Activated naive CD4-positive, alpha-beta T cell treated with anti-CD3 and anti-CD28 coated beads, Interleukin-2, amount 50 U/mL, for 16 hours (primary cell): Measurements from ENCODE around the gene SERPINB4.
"Not testable (repeated sequence)": the region's sequence is repeated elsewhere in the genome, so short reads cannot be mapped to it uniquely, and the experiment has no call there.

Experiments
- DNase-seq: peaks from one replicate; pipeline ENCODE4 v3.0.0-alpha.2; 2020

SERPINB4 gene

DNA sequence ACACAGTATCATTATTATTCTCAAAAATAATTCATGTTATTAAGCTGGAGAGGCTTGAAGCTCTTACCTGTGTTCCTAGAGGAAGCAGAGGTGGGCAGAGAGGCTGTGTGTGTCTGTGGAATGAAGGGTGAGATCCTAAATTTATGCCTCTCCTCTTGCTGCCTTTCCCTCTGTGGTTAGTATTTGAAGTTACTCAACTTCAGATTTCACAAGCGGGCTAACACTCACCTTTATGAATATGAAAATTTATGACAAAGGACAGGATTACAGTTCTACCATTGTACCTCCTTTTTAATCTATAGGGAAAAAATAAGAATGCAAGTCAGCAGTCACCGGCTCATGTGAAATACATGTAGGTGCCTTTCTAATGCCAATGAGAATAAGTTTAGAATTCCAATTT is at the start of gene SERPINB4:
Gene SERPINB4 (minus strand): TSS at position 115 of the 400 bp plus-strand sequence. CDS start 679 bp downstream, outside the sequence.
- DNase-seq = not testable (repeated sequence)

DNA sequence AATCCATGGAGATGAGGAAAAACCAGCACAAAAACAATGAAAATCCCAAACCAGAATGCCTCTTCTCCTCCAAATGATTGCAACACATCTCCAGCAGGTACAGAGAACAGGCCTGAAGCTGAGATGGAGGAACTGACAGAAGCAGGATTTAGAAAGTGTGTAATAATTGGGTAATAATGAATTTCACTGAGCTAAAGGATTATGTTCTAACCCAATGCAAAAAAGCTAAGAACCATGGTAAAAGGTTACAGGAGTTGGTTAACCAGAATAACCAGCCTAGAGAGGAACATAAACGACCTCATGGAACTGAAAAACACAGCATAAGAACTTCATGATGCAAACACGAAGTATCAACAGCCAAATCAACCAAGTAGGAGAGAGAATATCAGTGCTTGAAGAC is 45.0 kb upstream of the SERPINB4 start:
- no peak for DNase-seq

DNA sequence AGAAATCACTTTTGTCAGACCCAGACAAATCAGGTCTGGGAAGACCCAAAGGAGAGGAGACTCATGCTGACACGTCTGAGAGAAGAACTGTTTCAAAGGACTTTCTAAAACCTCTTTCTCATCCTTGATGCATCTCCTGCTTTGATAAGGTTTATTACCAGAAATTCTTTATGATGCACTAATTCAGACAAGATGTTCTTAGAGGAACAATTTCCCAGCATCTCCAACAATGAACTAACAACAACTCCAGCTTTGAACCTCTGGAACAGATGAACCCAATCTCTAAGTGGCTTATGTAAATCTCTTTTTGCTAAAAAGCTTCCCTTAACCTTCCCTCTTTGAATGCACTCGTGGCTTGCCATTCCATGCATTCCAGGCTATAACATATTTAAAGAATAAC is 42.8 kb upstream of the SERPINB4 start:
- DNase-seq = no peak

DNA sequence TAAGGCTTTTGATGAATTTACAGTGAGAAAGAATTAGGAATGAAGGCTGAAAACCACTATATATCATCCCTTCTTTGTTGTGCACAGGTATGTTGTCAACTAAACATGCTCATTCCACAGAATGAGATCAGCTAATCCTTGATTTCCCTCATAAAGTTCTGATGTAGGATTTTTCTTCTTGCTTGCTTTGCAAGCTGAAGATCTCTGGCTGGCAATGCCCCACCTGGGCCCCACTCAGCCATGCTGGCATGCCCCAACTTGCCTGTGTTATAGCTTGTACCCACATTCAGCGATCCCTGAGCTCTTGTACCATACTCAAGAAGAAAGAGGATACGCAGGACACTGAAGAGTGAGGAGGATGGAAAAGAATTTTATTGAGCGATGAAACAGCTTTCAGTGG is 40.7 kb upstream of the SERPINB4 start:
- no peak for DNase-seq

DNA sequence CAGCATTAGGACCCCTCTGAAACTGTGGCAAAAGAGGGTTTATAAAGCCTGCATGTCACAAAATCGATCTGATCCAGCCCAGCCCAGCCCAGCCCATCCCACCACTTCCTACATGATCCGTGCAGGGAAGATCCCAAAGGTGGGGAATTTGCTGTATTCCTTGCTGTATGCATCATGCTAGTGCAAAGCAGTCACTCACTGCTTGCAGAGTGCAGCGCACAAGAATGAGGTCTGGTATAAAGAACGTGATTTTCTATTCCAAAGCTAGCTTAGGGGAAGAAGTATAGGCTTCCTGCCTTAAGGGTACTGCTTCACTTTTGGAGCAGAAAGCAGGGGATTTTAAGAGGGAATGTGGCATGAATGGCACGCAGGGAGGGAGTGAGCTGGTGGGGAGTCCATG is 39.8 kb upstream of the SERPINB4 start:
- no peak for DNase-seq

DNA sequence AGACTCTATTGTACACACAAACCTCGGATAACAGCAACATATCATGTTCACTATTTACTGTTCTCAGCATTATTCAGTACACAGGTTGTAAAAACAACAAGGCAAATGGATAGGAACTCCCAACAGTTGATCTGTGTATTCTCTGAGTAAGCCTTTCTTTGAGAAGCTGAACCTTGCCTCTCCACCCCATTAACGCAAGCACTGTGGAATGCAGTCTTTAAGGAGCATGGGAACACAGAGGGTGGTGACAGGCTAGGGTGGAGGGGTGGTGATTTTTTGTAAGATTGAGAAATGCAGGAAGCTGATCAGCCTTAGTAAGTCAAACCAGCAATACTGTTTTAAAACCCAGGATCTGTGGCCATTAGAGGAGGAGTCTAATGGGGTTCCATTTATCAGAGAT is 39.1 kb upstream of the SERPINB4 start:
- DNase-seq = no peak

DNA sequence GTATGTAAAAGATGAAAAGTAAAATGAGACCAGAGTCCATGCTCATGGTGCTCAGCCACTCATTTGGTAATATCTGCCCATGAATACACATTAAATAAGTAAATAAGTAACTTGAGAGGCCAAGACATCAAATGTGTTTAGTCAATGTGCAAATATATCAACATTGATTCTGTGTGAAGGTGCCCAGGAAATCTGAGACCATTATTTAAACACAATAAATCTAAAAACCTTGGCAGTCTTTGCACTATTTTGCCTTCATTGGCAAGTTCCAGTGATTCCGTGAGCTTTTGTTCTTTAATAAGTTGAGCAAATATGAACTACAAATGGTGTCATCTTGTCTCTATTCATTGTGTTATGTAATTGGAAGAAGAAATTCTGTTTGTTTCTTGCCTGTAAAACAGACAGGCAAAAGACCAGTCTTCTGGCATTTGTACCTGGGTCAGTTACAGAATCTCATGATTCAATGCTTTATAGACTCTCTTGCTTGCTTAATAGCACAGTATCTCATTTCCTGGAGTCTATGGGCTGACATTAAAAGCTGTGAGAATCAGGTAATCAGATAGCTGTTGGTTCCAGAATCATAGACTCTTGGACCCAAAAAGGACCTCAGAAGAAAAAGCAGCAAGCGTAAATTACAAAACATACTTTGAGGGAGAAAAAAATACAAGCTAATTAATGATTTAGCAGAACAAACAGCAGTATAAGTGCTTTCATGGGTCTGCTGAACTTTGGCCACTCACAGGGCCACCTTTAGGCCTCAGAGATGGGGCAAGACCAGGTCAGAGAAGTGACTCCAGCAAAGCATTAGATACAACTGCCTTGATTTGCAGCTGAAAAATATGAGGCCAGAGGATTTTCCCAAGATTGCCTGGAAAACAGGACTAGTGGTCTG is 37.6 kb upstream of the SERPINB4 start:
- DNase-seq = no peak

DNA sequence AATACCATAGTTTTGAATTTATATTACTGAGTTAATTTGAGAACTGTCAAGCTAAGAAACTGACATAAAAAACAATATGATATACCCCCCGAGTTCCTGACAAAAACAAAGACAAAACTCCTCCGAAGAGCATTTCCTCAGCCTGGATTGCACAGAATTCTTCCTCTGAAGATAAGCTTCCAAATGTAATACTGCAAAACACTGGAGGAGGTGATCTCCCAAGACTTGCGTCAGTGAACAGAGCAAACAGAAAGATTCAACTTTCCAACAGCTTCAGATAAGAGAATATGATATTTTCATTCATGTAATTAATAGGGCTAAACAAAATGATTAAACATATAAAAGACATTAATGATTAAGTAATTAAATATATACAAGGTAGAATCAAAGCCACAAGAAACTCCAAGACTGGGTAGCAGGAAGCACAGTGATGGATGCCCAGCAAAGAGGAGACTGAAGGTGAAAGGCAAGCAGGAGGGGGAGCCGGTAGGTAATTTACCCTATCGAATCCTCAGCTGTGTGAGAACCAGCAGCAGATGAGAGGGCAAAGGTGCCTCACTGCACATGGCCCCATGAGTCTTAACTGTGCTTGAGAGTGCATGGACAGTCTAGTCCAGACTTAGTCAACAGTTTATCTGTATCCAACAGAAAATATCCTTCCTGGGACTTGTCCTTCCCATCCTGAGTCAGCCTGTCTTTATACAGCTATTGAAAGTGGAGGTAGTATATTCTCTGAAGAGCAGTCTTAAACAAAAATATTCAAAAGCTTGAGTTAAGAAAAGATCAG is 36.0 kb upstream of the SERPINB4 start:
- DNase-seq = no peak

DNA sequence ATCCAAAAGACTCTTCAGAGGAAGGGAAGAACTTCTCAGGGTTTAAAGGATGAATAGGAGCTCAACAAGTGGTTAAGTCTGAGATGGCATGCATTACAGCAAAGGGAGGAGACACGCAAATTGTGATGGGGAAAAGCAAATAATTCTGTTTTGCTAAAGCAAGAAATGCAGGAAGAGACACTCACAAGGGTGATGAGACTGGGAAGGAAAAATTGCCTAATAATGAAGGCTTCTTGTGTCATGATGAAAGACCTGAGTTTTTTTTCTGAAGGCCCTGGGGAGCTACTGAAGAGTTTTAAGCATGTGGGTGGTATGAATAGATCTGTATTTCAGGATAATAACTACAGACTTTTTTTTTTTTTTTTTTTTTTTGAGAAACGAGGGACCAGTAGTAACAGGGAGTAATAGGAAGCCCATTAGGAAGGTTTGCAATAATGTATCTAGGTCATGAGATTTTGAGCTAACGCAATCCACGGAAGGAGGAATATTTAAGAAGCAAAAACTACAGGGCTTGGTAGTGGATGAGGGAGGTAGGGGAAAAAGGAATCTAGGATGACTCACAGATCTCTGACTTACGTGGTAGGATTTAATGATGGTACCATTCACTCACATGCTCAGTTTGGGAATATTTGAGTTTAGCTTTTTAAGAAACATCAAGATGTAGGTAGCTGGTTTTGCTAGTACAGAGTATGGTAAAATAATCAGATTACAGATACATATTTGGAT is 33.6 kb upstream of the SERPINB4 start:
- DNase-seq = no peak

DNA sequence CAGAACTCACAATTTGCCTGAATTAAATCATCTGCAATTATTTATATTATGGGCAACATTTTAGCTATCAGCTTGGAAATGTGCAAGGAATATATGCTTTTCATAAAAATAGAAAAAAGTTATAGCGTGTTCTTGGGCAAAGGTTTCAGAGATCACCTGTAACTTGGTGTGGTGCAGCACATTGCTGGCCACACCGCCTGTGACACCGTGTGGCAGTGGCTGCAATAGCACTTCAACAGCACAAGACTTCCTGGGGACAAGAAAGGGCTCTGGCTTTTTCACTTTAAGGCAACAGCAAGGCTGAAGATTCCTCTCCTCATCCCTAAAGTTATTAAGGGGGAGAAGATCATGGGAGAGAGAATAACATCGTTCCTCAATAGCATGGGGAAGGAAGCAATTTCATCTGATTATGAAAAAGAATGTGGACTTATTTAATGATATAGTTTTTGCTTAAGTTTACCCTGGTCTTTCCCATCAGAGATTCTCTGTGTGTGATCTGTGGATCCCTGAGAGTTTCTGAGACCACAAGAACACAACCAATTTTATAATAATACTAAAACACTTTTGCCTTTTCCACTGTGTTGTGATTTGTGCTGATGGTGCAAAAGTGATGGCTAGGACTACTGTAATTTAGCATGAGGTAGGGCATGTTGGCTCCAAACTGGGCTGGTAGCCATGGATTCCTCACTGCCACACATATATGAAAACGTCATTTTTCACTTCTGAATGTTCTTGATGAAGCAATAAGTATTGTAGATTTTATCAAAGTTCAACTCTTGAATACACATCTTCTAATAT is 32.7 kb upstream of the SERPINB4 start:
- DNase-seq = no peak

DNA sequence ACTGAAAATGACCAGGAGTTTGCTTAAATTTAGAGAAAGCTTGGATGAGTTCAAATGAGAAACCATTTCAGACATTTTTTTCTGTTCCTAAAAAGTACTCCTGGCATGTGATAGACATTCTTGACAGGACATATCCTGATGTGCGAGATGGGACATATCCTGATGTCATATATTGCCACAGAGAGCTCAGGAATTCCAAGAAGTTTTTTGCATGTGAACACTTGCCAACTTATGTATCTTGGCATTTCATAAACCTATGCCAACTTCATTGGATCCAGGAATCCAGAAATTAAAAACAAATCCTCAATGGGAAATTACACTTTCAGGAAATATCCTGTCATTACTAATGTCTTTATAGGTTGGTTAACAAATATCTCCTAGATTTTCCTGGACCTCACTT is 20.5 kb upstream of the SERPINB4 start:
- DNase-seq = no peak

DNA sequence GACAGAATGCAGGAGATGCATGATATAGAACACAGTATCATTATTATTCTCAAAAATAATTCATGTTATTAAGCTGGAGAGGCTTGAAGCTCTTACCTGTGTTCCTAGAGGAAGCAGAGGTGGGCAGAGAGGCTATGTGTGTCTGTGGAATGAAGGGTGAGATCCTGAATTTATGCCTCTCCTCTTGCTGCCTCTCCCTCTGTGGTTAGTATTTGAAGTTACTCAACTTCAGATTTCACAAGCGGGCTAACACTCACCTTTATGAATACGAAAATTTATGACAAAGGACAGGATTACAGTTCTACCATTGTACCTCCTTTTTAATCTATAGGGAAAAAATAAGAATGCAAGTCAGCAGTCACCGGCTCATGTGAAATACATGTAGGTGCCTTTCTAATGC is 17.7 kb upstream of the SERPINB4 start, which contains the start of gene SERPINB3:
Gene SERPINB3 (minus strand): TSS at position 144 of the 400 bp plus-strand sequence. CDS start 677 bp downstream, outside the sequence.
- not testable (repeated sequence) for DNase-seq

DNA sequence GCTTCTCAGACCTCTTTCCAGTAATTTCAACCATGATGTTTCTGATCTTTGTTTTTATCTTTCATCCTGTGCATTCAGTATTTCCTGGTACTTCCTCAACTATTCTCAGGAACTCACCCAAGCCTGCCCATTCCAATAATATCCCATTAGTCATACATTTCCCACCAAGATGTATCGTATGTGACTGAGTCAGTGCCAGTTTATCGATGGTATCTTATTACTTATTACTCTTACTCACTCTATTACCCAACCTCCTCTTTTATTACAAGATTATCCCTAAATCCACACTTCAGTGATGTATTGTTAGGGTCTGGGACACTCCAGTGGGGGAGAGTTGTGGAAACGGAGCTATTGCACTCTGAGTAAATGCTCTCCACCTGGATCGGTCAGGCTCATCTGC is 14.9 kb upstream of the SERPINB4 start:
- not testable (repeated sequence) for DNase-seq

DNA sequence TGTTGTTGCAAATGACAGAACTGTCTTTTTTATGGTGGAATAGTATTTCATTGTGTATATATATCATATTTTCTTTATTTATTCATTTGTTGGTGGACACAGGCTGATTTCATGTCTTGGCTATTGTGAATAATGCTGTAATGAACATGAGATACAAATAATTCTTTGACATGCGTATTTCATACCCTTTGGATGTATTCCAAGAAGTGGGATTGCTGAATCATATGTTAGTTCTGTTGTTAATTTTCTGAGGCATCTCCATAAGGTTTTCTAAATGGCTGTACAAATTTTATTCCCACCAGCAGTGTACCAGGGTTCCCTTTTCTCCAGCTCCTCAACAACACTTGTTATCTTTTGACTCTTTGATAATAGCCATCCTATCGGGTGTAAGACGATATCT is 6.2 kb upstream of the SERPINB4 start:
- DNase-seq = not testable (repeated sequence)

DNA sequence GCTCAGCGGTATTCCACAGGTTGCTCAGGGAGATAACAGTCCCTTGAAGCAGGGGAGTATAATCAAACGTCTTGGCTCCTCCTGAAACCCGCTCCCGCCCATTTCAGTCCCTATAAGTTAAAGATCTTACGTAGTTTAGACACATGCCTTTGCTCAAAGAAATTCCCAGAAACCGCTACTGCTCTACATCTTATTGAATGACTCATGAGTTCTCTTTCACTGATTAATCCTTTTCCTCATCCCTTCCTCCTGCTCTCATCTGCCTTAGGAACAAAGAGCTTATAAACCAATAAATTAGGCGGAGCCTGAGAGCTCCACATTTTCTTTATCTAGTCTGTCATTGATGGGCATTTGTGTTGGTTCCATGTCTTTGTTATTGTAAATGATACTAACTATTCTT is 4.2 kb upstream of the SERPINB4 start:
- no peak for DNase-seq

DNA sequence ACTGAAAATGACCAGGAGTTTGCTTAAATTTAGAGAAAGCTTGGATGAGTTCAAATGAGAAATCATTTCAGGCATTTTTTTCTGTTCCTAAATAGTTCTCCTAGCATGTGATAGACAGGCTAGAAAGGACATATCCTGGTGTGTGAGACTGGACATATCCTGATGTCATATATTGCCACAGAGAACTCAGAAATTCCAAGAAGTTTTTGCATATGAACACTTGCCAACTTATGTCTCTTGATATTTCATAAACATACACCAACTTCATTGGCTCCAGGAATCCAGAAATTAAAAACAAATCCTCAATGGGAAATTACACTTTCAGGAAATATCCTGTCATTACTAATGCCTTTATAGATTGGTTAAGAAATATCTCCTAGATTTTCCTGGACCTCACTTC is 2.9 kb upstream of the SERPINB4 start:
- DNase-seq = no peak

DNA sequence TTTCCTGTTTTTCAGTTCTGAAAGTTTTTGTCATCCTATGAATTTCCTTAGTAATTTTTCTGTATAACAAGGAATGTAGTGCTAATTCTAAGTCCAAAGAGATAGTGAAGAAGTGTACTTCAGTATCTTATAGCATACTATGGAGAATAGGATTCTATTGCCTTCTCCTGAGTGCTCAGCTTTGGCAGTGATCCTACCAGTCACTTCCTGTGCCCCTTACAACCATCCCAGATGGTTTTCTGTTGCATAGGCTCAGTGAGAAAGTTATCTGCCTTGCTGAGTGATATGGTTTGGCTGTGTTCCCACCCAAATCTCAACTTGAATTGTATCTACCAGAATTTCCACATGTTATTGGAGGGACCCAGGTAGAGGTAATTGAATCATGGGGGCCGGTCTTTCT is 638 bp upstream of the SERPINB4 start:
- DNase-seq = not testable (repeated sequence)

DNA sequence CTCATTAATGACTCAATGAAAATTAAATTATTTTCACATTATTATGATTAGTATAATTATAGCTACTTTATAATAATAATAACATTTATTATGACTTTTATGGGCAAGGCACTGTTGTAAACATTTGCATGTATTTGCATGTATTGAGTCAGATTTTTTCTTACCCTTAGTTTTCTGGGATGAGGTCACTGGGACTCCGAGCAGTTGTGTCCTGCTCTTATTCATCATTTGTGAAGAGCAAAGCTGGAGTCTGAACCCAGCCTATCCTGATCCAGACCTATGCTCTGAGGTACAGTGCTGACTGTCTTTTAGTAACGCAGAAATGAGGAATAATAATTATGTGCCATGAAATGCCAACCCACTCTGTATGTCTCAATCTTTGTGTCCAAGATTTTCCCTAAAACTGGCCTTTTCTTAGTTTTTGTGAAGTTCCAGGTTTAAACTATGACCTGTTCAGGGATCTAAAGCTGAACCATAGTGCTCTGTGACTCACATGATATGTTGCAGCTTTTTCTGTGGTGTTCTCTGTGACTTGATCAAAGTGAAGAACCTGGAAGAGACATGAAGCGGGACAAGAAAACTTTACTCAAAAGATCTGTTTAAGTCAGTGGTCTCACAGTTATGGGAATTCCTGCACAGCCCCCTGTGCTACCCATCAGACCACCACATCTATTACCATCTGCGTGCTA is 1.2 kb downstream of the SERPINB4 start:
- DNase-seq = not testable (repeated sequence)

DNA sequence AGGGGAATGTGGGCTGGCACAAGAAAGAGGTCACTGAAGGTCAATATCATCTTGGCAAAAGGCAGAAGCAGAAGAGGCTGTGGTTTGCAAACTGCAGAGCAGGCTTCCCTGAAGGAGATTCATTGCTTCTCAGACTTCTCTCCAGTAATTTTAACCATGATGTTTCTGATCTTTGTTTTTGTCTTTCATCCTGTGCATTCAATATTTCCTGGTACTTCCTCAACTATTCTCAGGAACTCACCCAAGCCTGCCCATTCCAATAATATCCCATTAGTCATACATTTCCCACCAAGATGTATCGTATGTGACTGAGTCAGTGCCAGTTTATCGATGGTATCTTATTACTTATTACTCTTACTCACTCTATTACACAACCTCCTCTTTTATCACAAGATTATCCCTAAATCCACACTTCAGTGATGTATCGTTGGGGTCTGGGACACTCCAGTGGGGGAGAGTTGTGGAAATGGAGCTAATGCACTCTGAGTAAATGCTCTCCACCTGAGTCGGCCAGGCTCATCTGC is 2.8 kb downstream of the SERPINB4 start:
- DNase-seq = not testable (repeated sequence)

DNA sequence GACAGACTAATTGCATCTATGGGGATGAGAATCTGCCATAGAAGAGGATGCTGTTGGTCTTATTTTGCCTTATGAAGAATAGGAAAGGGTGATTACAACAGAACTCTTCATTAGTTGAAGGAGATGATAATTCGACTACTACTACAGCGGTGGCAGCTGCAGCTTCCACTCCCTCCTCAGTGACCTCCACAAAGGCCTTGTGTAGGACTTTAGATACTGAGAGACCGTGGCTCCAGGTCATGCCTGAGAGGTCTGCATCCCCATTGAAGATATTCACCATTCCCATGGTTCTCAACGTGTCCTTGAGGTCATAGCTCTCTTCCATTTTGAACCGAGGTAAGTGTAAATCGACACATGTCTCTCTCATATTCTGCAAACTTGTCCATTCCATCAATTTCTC is 6.4 kb downstream of the SERPINB4 start:
- no peak for DNase-seq

DNA sequence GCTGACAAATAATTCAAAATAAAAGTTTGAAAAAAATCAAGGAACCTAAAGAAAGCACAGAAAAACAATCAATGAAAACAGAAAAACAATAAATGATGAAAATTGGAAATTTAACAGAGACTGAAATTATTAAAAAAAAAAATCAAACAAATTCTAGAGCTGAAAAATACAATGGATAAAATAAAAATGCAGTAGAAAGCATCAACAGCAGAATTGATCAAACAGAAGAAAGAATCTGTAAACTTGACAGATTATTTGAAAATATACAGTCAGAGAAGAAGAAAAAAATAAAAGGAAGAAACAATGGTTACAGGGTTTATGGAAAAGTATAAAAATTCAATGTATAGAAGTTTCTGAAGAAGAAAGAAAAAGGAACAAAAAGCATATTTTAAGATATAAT is 16.2 kb downstream of the SERPINB4 start:
- no peak for DNase-seq
